SK-N-SH (cell line): Measurements from ENCODE around the gene GZMA. TPM values are rescaled to one million over a fixed set of nuclear protein-coding genes. Genes with fewer than 3 reads are reported as not detected.

Source experiments
- CTCF ChIA-PET: fragments of 300-600, 350-600 bp; formaldehyde crosslinking; extraction: SDS; loops from one replicate; lab custom pipeline; 2021; lab: Yijun Ruan, JAX
- POLR2A ChIA-PET: fragments of 350-600 bp; sonication (Branson Sonifier 250); formaldehyde crosslinking; extraction: SDS; loops from one replicate; lab custom pipeline; 2020; ENCODE audit warnings: antibody characterized with exemption, inconsistent platforms; lab: Yijun Ruan, JAX
- DNase-seq: peaks from one replicate; pipeline ENCODE4 v3.0.0; 2012
- H2AFZ ChIP-seq: fragments of 200-600 bp; sonication (generic); 2 replicates; pipeline ENCODE4 v1.8.1; 2016; ENCODE audit warnings: antibody characterized with exemption, mild to moderate bottlenecking, low read depth
- H3F3A ChIP-seq: fragments of 200-600 bp; sonication (generic); replicated peaks from 2 replicates; pipeline ENCODE3; 2016; ENCODE audit warnings: antibody characterized with exemption, mild to moderate bottlenecking; ENCODE audit not compliant: insufficient read depth
- H3K27ac ChIP-seq, 2 experiments: fragments of 200-500 bp in 1 of 2; fragments of 200-600 bp in 1 of 2; sonication (Bioruptor generic) in 1 of 2; sonication (generic), shearing (Covaris generic) in 1 of 2; 2 replicates each; pipeline versions ENCODE4 v1.5.1 to v1.6.1; 2014 to 2016; ENCODE audit warnings: low read depth in 2 of 2, inconsistent platforms in 1 of 2, low read length in 1 of 2, mild to moderate bottlenecking in 1 of 2, mixed read lengths in 1 of 2
- H3K27me3 ChIP-seq: fragments of 200-600 bp; sonication (generic), shearing (Covaris generic); 2 replicates; pipeline ENCODE4 v1.6.1; 2016; ENCODE audit warnings: mixed run types; ENCODE audit not compliant: insufficient read depth
- H3K36me3 ChIP-seq, 2 experiments: fragments of 200-500 bp in 1 of 2; fragments of 200-600 bp in 1 of 2; sonication (Bioruptor generic) in 1 of 2; sonication (generic) in 1 of 2; replicated peaks in 1 of 2; 2 replicates each; pipeline versions ENCODE3 to v1.5.1; 2014 to 2016; ENCODE audit warnings: low read length in 1 of 2, mild to moderate bottlenecking in 1 of 2; ENCODE audit not compliant: insufficient read depth in 2 of 2, control insufficient read depth in 1 of 2
- H3K4me1 ChIP-seq, 2 experiments: fragments of 200-500 bp in 1 of 2; fragments of 200-600 bp in 1 of 2; sonication (Bioruptor generic) in 1 of 2; sonication (generic), shearing (Covaris generic) in 1 of 2; 2 replicates each; pipeline versions ENCODE4 v1.5.1 to v1.6.1; 2014 to 2016; ENCODE audit warnings: low read depth in 1 of 2, low read length in 1 of 2, mixed run types in 1 of 2; ENCODE audit not compliant: insufficient read depth in 2 of 2, control insufficient read depth in 1 of 2
- H3K4me2 ChIP-seq: fragments of 200-600 bp; sonication (generic), shearing (Covaris generic); 2 replicates; pipeline ENCODE4 v1.6.1; 2017; ENCODE audit warnings: mixed run types
- H3K4me3 ChIP-seq, 2 experiments: fragments of 200-500 bp in 1 of 2; fragments of 200-600 bp in 1 of 2; sonication (Bioruptor generic) in 1 of 2; sonication (generic), shearing (Covaris generic) in 1 of 2; 2 replicates each; pipeline versions ENCODE4 v1.5.1 to v1.8.1; 2014 to 2016; ENCODE audit warnings: low read depth in 2 of 2, inconsistent platforms in 1 of 2, low read length in 1 of 2, mild to moderate bottlenecking in 1 of 2, mixed read lengths in 1 of 2, moderate library complexity in 1 of 2
- H3K79me2 ChIP-seq: fragments of 200-600 bp; sonication (generic); 2 replicates; pipeline ENCODE4 v1.8.1; 2017; ENCODE audit warnings: mild to moderate bottlenecking; ENCODE audit not compliant: insufficient read depth
- H3K9ac ChIP-seq: fragments of 200-600 bp; sonication (generic); 2 replicates; pipeline ENCODE4 v1.6.1; 2017; ENCODE audit warnings: mixed run types
- H3K9me2 ChIP-seq: fragments of 200-600 bp; sonication (generic); 2 replicates; pipeline ENCODE4 v1.6.1; 2017; ENCODE audit warnings: mixed run types
- H3K9me3 ChIP-seq: fragments of 200-600 bp; sonication (generic); 2 replicates; pipeline ENCODE4 v1.6.1; 2017; ENCODE audit warnings: mixed run types, mild to moderate bottlenecking, moderate library complexity
- H4K20me1 ChIP-seq: fragments of 200-600 bp; sonication (generic); 2 replicates; pipeline ENCODE4 v1.6.1; 2017; ENCODE audit warnings: mild to moderate bottlenecking, mixed run types; ENCODE audit not compliant: insufficient read depth
- CTCF ChIP-seq: fragments of 200-600 bp; sonication (generic); IDR thresholded peaks from 2 replicates; pipeline ENCODE4 v1.6.1; 2017; ENCODE audit warnings: antibody characterized with exemption, mild to moderate bottlenecking, moderate library complexity
- ELF1 ChIP-seq: IDR thresholded peaks from 2 replicates; pipeline ENCODE4 v1.4.0; 2012
- EP300 ChIP-seq, 2 experiments: IDR thresholded peaks; 2 replicates each; pipeline versions ENCODE4 v1.4.0 to v1.6.1; 2012; ENCODE audit warnings: borderline replicate concordance in 1 of 2, low read depth in 1 of 2, low read length in 1 of 2
- FOXJ3 ChIP-seq: sonication (generic); formaldehyde crosslinking; IDR thresholded peaks from 2 replicates; pipeline ENCODE4 v1.5.1; 2020; ENCODE audit warnings: mild to moderate bottlenecking, missing genetic modification reagents
- NFIC ChIP-seq: IDR thresholded peaks from 2 replicates; pipeline ENCODE4 v1.4.0; 2012; ENCODE audit warnings: borderline replicate concordance
- REST ChIP-seq: IDR thresholded peaks from 2 replicates; pipeline ENCODE4 v1.6.1; 2012; ENCODE audit warnings: mild to moderate bottlenecking, low read depth, low read length, moderate library complexity
- SMC3 ChIP-seq: IDR thresholded peaks from 2 replicates; pipeline ENCODE4 v1.6.1; 2012; ENCODE audit warnings: low read depth, low read length, improper control_type of control experiment
- YY1 ChIP-seq: IDR thresholded peaks from 2 replicates; pipeline ENCODE4 v1.4.0; 2012; ENCODE audit warnings: low read depth, mild to moderate bottlenecking
- WGBS: methylation state at CpG from one replicate; pipeline ENCODE4 v1.1.6; 2017; ENCODE audit warnings: low lambda C conversion rate; 5-methylcytosine and 5-hydroxymethylcytosine counted together
- polyA plus RNA-seq, 3 experiments: library from polyadenylated mRNA; depleted of rRNA; stranded (reverse); fragments of >200 nt; gene quantifications; 2 replicates each; pipeline ENCODE4 v1.2.3, GENCODE V29; 2012

The GZMA gene
- polyA plus RNA-seq, 1 of the 3 experiments (the other 2 are of a cell fraction): 0.07 TPM

GRCh38 chr5:55136521-55136920, 34.1 kb downstream of the GZMA start:
- ChIA-PET CTCF (interaction anchor here (1.3 kb wide), 1 partner anchor 10 kb away, joined by 3 read pairs; no protein-coding TSS in a partner anchor), POLR2A (no interaction called here)
- TF ChIP-seq NFIC (no peak), EP300 (IDR thresholded peaks at IDR 0.05; ENCODE audit: borderline replicate concordance in 1 of 2, low read depth in 1 of 2, low read length in 1 of 2) (no peak), REST (no peak)
- no peak overlapping the region for H3K27ac ChIP-seq
- H3K9me3 ChIP-seq: no peaks in the 10 kb centered on the region
- no peaks in the 10 kb centered on the region for H3K79me2 ChIP-seq
- no peak overlapping the region for H3K4me3 ChIP-seq
- H3K36me3 ChIP-seq: no peaks in the 10 kb centered on the region
- WGBS: 11% methylated on average over 3 of the region's 3 CpGs
- H3F3A ChIP-seq: no peaks in the 10 kb centered on the region
- H3K4me1 ChIP-seq: no peaks in the 10 kb centered on the region
- DNase-seq: no peak
- no peak overlapping the region for H3K4me2 ChIP-seq
- H3K9me2 ChIP-seq: no peaks in the 10 kb centered on the region
- no peak overlapping the region for H2AFZ ChIP-seq
- H3K9ac ChIP-seq: no peak overlapping the region
- no peaks in the 10 kb centered on the region for H4K20me1 ChIP-seq
- peaks cover 10% of the 10 kb centered on the region; the same call in 1 of the 2 replicates for H3K27me3 ChIP-seq

GRCh38 chr5:55140908-55141665, 38.6 kb downstream of the GZMA start:
- Histone ChIP-seq H3K4me2 (no peak overlapping the region), H2AFZ (no peak overlapping the region), H4K20me1 (no peaks in the 10 kb centered on the region), H3K9ac (no peak overlapping the region), H3K27me3 (peaks cover 13% of the 10 kb centered on the region; the same call in 1 of the 2 replicates), H3K4me1 (no peaks in the 10 kb centered on the region), H3K79me2 (no peaks in the 10 kb centered on the region), H3K9me2 (no peaks in the 10 kb centered on the region), H3K27ac (no peak overlapping the region), H3K4me3 (no peak overlapping the region), H3K9me3 (no peaks in the 10 kb centered on the region), H3F3A (no peaks in the 10 kb centered on the region), H3K36me3 (no peaks in the 10 kb centered on the region)
- ChIA-PET POLR2A (no interaction called here), CTCF (interaction anchor here (0.7 to 1.4 kb wide), 3 partner anchors 9 to 236 kb away, joined by 3 to 4 read pairs (median 3); no protein-coding TSS in a partner anchor)
- DNase-seq: no peak
- 24% methylated on average over 8 of the region's 9 CpGs for WGBS
- TF ChIP-seq YY1: no peak
- no peak for TF ChIP-seq EP300 (IDR thresholded peaks at IDR 0.05; ENCODE audit: borderline replicate concordance in 1 of 2, low read depth in 1 of 2, low read length in 1 of 2)
- TF ChIP-seq REST: no peak
- TF ChIP-seq FOXJ3 (CRISPR knock-in tag): no peak
- no peak for TF ChIP-seq CTCF
- TF ChIP-seq ELF1: no peak
- TF ChIP-seq SMC3: no peak
